CD4-positive, alpha-beta T cell treated with Interleukin-2 at 100 ng/mL for 4 hours (primary cell): ENCODE measurements around the gene NFATC1.
A peak's percentile ranks its signal among the peaks of the same experiment; 100 is the strongest.

Experiments
- DNase-seq: peaks from one replicate; pipeline ENCODE4 v3.0.0-alpha.2; 2020; ENCODE audit warnings: low spot score

The NFATC1 gene

DNA sequence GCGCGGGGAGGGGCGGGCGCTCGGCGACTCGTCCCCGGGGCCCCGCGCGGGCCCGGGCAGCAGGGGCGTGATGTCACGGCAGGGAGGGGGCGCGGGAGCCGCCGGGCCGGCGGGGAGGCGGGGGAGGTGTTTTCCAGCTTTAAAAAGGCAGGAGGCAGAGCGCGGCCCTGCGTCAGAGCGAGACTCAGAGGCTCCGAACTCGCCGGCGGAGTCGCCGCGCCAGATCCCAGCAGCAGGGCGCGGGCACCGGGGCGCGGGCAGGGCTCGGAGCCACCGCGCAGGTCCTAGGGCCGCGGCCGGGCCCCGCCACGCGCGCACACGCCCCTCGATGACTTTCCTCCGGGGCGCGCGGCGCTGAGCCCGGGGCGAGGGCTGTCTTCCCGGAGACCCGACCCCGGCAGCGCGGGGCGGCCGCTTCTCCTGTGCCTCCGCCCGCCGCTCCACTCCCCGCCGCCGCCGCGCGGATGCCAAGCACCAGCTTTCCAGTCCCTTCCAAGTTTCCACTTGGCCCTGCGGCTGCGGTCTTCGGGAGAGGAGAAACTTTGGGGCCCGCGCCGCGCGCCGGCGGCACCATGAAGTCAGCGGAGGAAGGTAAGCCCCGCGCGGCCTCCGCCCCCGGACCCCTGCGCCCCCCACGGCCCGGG lies at the start of gene NFATC1:
Gene NFATC1 (plus strand): TSS at position 170 of the 644 bp plus-strand sequence. CDS start 295 bp downstream, at position 465.
- peak; percentile 70 for DNase-seq

DNA sequence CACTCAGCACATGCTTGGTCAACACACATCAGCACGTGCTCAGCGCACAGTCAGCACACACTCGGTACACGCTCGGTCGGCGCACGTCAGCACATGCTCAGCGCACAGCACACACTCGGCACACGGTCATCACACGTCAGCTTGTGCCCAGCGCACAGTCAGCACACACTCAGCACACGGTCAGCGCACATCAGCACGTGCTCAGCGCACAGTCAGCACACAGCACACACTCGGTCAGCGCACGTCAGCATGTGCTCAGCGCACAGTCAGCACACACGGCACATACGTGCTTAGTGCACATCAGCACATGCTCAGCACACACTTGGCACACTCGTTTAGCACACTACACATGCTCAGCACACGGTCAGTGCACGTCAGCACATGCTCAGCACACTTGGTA lies 49.7 kb upstream of the NFATC1 start:
- DNase-seq: no peak

DNA sequence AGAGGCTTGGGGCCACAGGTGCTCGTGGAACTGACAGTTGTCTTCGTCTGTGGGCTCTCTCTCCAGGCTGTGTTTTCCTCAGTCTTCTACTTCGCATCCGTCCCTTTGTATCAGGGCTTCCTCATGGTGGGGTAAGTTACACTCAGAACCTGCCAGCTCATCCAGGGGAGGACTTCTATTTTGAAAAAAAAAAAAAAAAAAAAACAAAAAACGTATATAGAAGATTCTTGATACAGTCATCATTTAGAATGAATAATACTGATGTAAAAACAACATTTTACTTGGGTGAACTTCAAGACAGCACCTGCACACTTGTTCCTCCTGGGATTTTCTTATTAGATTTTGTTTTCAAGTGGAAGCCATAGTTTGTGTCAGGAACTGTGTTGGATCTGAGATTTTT lies 47.7 kb upstream of the NFATC1 start:
- no peak for DNase-seq

DNA sequence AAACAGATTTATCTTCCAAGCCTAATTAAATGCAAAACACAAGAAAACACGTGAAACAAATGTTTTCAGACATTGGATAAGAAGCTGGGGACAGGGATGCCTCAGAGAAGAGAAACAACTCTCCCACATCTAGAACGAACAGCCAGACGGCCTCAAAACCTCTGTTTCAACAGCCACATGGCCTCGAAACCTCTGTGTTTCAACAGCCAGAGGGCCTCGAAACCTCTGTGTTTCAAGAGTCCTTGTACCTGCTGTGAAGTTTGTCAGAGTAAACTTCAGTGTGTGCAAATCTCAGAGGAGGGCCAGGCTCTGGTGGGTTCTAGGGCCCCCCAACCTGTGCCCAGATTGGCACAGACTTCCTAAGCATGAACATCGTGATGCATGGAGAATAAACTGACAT lies 43.3 kb upstream of the NFATC1 start:
- DNase-seq: no peak

DNA sequence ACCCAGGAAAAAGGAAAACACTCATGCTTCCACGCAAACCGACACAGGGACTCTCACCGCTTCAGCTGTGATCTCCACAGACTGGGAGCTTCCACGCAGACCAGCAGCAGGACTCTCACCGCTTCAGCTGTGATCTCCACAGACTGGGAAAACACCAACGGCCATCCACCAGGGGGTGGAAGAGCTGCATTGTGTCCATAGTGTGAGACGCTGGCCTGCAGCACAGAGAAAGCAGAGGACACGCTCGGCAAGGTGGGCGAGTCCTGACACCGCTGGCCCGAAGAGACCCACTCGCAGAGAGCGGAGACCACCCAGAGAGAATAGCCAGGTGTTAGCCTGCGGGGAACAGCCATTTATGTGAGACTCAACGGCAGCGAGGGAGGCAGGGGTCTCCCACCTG lies 42.5 kb upstream of the NFATC1 start:
- DNase-seq: no peak

DNA sequence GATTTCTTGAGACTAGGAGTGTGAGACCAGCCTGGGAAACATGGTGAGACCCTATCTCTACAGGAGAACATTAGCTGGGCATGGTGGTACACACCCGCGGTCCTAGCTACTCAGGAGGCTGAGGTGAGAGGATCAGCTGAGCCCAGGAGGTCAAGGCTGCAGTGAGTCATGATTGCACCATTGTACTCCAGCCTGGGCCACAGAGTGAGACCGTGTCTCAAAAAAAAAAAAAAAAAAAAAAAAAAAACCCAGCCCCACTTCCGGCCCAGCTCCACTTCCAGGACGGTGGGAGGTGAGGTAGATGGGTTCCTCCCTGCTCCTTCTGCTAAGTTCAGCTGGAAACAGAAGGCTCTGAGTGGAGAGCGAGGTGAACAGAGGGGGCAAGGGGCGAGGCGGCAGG lies 41.4 kb upstream of the NFATC1 start:
- no peak for DNase-seq

DNA sequence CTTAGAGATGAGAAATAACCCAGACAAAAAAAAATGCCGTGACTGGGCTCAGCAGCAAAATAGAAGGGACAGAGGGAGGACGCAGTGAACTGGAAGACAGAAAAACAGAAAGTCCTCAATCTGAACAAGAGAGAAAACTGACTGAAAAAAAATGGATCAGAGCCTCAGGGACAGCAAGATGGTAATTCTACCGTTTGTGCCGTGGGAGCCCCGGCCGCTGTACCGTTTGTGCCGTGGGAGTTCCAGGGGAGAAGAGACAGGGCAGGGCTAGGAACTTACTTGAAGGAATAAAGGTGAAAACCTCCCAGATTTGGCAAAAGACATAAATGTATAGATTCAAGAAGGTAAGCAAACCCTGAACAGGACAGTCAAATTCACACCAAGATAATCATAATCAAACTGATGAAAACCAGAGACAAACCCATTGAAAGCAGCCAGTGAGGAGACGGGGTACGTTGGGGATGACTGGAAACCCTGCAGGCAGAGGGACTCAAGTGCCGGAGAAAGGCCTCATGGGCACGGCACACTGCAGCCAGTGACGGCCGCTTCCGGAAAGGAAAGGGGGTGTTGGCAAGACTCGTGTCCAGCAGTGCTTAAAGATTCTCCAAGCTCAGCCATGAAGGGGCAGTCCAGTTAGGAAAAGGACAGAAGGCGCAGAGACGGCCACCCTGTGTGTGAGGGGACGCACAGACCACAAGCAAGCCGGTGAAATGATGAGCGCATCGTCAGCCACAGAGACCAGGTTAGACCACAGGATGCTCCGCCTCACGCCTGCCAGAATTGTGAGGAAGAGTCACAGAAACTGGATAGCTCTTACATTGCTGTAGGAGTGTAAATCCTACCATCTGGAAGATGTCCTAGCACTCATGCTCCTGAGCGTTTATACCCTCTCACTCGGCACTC lies 40.0 kb upstream of the NFATC1 start:
- no peak for DNase-seq

DNA sequence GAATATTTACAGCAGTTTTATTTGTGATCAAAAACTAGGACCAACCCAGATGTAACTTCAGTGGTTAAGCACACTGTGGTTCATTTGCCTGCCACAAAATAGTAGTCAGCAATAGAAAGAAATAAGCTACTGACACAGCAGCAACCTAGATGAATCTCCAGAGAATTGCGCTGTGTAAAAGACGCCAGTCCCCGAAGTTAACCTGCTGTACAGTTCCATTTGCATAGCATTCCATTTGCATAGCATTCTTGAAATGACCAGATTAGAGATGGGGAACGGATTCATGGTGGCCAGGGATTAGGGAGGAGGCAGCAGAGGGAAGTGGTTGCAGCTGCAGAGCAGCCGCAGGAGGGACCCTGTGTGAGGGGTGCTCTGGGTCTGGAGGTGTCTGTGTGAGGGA lies 39.3 kb upstream of the NFATC1 start:
- no peak for DNase-seq

DNA sequence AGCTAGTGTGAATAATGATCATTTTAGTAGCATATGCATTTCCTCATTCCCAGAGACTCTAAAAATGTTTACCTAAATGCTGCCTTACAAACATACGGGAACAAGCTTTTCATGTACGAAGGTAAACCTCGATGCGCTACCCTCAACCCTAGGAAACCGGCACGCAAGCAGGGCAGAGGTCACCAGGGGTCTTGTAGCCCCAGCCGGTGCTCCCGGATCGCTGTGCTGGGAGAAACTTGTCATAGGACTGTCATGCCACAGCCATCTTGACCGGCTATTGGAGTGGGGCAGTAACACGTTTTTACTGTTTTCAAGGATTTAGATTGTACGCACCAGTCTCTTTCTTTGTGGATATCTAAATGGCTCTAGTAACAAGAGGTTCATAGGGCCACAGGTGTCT lies 34.8 kb upstream of the NFATC1 start:
- no peak for DNase-seq

DNA sequence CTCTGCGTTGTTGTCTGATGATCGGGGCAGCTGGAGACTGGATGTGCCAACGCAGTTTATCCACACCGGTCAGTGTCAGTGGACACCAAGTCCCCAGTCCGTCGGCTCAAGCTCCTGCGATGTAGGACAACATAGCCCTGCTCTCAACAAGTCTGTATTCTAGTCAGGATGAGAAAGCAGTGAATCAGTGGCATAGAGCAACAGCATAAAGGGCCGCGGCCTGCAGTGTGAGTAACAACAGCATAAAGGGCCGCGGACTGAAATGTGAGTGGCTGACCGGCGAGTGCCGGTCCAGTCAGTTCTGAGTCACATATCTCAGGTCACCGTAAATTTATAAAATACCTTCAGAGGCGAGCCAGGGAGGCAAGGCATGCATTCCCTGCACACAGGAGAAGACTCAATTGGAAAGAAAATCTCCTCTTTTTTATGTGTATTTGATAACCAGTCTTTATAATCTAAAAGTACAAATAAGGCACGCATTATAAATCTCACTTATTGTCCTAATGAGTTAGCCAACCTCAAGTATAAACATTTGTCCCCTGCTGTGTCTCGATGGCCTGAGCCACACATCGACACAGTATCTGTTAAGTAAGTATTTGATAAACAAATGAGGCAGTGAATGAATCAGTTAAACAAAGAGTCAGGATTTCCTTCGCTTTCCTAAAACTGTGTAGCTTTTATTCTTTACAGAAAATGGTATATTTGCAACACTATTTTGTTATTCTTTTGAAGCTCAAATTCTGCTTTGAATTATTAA lies 33.8 kb upstream of the NFATC1 start:
- DNase-seq: no peak

DNA sequence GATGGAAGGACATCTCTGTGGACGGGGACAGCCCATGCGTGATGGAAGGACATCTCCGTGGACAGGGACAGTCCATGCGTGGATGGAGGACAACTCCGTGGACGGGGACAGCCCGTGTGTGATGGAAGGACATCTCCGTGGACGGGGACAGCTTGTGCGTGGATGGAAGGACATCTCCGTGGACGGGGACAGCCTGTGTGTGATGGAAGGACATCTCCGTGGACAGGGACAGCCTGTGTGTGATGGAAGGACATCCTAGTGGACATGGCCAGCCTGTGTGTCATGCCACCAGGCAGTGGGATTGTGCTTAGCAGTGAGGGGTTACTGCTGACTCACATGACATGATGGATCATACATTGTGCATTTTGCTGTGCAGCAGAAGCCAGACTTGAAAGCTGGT lies 30.0 kb upstream of the NFATC1 start:
- DNase-seq: no peak

DNA sequence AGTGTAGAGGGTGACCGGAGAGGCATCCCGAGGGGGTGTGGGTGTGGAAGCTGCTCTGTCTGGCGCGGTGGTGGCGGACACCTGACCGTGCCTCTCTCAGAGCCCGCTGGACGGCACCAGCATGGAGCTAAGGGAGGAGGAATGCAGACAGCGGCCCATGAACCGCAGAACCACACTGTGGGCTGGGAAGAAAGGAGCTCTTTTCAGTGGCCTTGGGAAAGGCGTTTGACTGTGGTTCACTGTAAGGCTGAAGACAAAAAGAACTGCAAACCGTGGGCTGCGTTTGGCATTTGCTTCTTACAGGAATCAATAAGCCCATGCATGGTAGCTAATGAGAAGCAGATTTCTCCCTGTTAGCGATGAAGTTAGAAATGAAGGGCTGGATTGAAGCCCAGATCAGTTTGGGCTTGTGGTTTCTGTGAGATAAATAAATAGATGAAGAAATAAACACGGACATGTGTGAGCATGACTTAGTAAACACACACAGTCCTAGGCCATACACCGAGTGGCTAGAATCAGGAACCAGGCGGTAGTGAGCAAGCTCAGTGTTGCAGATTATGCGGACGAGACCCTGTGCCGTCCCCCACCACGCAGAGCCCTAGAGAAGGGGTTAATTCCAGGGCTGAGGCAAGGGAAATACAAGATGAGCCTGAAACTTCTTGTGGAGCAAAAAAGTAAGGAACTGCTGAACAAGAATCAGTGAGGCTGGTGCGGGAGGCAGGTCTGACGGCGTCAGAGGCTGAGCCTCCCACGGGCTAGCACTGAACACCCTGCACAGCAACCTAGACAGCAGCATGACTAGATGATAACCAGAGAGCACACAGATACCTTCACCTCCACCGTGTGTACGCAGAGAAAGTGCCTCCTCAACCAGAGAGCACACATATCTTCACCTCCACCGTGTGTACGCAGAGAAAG lies 29.3 kb upstream of the NFATC1 start:
- DNase-seq: no peak

DNA sequence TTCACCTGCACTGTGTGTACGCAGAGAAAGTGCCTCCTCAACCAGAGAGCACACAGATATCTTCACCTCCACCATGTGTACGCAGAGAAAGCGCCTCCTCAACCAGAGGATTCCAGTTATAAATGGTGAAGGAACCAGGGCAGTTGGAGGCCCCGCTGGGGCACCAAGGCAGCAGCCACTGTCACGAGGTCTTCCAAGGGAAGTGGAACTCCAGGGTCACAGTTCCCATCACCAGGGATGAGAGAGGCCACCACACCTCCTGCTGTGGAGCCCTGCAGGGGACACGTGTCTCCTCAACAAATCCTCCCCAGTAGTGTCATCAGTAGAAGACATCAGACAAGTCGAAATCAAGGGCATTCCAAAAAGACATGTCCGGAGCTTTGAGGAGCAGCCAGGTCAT lies 28.2 kb upstream of the NFATC1 start:
- DNase-seq: no peak

DNA sequence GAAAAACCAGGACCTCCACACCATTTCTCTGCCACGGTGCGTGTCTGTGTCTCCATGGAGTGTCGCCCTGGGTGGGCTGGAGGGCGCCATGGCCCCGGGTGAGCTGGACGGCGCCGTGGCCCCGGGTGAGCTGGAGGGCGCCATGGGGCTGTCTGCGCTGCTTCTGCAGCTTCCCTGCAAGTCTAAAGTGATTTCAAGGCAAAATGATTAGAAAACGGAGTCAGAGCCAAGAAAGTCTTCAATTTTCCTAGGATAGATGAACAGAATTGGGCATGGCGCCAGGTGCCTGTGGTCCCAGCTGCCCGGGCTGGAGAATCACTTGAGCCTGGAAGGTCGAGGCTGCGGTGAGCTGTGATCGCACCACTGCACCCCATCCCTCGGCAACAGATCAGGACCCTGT lies 27.7 kb upstream of the NFATC1 start:
- DNase-seq: no peak

DNA sequence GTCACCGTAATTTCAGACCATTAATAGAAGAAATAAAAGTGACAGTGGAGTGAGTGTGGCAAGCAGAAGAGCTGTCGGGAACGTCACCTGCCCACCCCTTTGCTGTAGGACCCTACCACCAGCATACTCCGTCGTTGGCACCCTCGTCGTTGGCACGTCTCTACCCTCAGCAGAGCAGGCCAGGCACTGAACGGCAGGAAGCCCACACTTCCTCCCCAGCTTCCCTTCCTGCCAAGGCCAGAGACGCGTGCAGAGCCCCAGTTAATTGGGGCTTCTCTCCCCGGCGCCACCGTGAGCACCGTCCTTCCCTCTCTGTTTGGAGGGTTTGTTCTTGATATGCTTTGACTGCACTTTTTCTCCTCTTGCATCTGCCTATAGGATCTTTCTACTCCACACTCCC lies 27.0 kb upstream of the NFATC1 start:
- no peak for DNase-seq

DNA sequence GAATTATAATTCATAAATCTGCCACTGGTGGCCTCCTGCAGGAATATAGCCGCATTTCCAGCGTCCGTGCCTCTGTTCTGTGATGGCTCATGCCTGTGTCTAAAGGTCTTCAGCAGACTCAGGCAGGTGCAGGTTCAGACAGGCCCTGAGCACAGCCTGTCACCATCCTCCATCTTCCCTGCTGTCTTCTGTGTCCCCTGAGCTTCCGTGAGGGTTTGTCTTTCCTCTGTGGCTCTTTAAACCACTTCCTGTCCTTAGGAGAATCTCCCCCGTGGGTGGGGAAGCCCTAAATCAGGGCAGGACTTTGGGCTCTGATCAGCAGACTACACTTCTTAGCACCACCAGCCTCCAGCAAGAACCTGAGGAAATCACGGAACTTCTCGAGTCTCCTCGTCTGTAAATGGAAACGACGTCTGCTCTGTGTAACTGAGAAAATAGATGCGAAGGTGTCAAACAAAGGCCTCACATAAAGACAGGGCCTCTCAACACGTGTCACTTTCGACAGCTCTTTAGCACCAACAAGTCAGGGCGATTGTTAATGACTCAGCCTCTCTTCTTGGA lies 24.1 kb upstream of the NFATC1 start:
- DNase-seq: no peak

DNA sequence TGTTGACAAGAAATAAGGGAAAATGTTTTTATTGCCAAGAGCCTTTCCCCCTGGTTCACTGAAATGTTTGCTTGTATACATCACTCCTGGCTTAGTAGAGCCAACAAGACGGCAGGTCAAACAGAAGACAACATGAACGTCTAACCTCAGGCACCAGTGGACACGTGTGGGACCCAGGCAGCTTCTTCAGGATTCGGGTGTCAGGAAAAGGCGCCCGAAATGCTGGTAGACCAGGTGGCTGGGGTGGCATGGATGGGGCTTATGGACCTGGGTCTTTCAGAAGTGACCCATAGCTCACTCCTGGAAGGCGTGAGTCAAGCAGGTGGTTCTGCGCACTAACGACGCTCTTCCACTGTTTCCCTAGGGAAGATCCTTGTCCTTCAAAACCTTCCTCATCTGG lies 23.3 kb upstream of the NFATC1 start:
- no peak for DNase-seq

DNA sequence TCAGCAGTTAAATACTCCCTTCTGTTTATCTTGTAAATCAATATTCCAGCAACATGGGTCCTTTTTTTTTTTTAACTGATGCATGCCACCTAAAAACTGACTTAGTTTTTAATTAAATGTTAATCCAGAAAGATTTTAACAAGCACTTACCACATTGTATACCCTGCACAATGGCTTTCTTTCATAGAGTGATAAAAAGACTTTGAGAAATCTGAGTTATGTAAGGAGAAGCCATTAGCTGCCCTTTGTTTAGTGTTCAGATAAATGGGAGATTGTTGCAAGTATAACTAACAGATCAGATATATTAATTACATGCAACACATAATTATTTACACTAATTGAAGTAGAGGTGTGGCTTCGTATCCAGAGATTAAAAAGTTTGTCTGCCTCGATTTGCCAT lies 22.7 kb upstream of the NFATC1 start:
- DNase-seq: no peak

DNA sequence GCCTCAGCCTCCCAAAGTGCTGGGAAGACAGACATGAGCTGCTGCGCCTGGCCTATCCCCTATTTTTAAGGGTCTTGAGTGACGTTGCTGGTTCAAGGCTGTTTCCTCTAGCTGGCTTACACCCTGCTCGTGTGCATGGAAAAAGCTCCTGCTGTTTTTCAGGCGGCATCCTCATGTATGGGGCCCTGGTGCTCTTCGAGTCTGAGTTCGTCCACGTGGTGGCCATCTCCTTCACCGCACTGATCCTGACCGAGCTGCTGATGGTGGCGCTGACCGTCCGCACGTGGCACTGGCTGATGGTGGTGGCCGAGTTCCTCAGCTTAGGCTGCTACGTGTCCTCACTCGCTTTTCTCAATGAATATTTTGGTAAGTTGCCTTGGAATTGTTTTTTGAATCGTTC lies 22.0 kb upstream of the NFATC1 start:
- no peak for DNase-seq

DNA sequence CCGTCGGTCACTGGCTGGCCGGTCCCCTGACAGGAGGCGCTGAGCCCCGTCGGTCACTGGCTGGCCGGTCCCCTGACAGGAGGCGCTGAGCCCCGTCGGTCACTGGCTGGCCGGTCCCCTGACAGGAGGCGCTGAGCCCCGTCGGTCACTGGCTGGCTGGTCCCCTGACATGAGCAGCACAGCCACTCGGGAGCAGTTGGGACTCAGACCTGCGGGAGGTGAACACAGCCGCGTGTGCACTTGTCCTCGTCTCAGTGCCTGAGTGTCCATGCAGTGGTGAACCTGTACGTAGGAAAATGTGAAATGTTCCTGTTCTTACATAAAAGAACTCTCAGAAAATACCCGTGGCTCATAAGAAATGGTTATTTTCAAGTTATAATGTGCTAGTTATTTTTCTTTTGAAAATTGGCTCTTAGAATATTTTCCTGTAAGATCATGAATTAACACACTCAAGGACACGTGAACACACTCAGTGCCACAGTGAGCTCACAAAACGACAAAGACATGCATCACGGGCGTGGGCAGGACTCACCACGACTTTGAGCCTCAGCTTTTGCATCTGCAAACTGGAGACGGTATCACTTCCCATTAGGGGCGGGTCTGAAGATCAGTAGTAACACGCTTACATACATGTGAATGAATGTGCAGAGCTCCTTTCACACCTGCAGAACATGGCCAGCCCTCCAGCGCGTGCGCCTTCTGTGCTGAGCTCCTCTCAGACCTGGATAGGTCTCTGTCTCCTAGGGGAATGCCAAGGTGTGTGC lies 21.1 kb upstream of the NFATC1 start:
- DNase-seq: no peak
